ENCODE measurements around the gene MBD3. TPM values are rescaled to one million over a fixed set of nuclear protein-coding genes. Genes with fewer than 3 reads are reported as not detected.
"Not testable (repeated sequence)": the region's sequence is repeated elsewhere in the genome, so short reads cannot be mapped to it uniquely, and the experiment has no call there.

MBD3 gene
- total and polyA plus RNA-seq, 4 donors, result 12.4 to 57.6 (median 50.2) TPM

DNA sequence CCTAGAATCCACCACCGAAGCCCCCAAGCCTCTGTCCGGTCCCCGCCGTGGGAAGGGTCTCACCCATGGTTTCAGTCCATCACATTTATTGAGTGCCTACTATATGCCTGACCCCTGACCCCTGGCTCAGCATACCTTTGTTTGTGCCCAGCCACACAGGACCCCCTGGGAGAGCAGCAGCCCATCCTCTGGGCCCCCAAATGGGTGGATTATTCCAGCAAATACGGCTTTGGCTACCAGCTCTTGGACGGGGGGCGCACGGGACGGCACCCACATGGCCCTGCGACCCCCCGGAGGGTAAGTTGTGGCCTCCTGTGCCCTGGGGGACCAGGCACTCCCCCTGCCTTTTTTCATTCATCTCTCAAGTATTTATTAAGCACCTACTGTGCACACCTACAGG is 61.1 kb downstream of the MBD3 start:
- TF ChIP-seq FOXA2 (IDR thresholded peaks at IDR 0.05), result no peak
- no peak for TF ChIP-seq NR2F2 (IDR thresholded peaks at IDR 0.05)
- TF ChIP-seq FOXA1 (IDR thresholded peaks at IDR 0.05), result no peak
- TF ChIP-seq GABPA (IDR thresholded peaks at IDR 0.05 in 1 of 2, conservative IDR thresholded peaks at IDR 0.05 in 1 of 2), result no peak
- no peak for TF ChIP-seq EGR1 (IDR thresholded peaks at IDR 0.05; ENCODE audit: low read depth in 2 of 2)
- TF ChIP-seq YY1 (IDR thresholded peaks at IDR 0.05), result no peak
- no peak for DNase-seq (ENCODE audit: low spot score)
- no peaks in the 10 kb centered on the region for H3K4me1 ChIP-seq (ENCODE audit: control insufficient read depth in 4 of 4, insufficient read depth in 4 of 4, low read length in 3 of 4)
- H3K36me3 ChIP-seq (ENCODE audit: control insufficient read depth in 4 of 4, insufficient read depth in 3 of 4, low read depth in 1 of 4, low read length in 3 of 4), result no peaks in the 10 kb centered on the region
- H3K27me3 ChIP-seq (ENCODE audit: control insufficient read depth in 4 of 4, insufficient read depth in 4 of 4, low read length in 3 of 4), result peaks cover 0 to 7% (median 1%) of the 10 kb centered on the region in 4 donors
- WGBS, result 86% methylated on average over 11 of the region's 11 CpGs
- no peak overlapping the region for H3K27ac ChIP-seq (ENCODE audit: low read depth in 1 of 2, low read length in 2 of 2)
- no peak overlapping the region for H3K9ac ChIP-seq (ENCODE audit: low read depth in 1 of 2, low read length in 2 of 2)
- no peak overlapping the region for H3K4me3 ChIP-seq (ENCODE audit: low read depth in 1 of 3, low read length in 3 of 3)
- H3K9me3 ChIP-seq (ENCODE audit: control insufficient read depth in 4 of 4, low read length in 3 of 4), result no peaks in the 10 kb centered on the region

DNA sequence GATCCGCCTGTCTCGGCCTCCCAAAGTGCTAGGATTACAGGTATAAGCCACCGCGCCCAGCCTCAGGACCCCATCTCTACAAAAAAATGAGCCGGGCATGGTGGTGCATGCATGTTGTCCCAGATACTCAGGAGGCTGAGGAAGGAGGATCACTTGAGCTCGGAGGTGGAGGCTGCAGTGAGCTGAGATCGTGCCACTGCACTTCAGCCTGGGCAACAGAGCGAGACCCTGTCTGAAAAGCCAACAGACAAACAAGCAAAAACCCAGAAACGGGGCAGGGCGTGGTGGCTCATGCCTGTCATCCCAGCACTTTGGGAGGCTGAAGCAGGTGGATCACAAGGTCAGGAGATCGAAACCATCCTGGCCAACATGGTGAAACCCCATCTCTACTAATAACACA is 61.8 kb downstream of the MBD3 start:
- not testable (repeated sequence) for H3K4me1 ChIP-seq (ENCODE audit: control insufficient read depth in 4 of 4, insufficient read depth in 4 of 4, low read length in 3 of 4); H3K4me3 ChIP-seq (ENCODE audit: low read depth in 1 of 3, low read length in 3 of 3); H3K27me3 ChIP-seq (ENCODE audit: control insufficient read depth in 4 of 4, insufficient read depth in 4 of 4, low read length in 3 of 4); DNase-seq (ENCODE audit: low spot score); H3K36me3 ChIP-seq (ENCODE audit: control insufficient read depth in 4 of 4, insufficient read depth in 3 of 4, low read depth in 1 of 4, low read length in 3 of 4); H3K27ac ChIP-seq (ENCODE audit: low read depth in 1 of 2, low read length in 2 of 2); H3K9me3 ChIP-seq (ENCODE audit: control insufficient read depth in 4 of 4, low read length in 3 of 4); H3K9ac ChIP-seq (ENCODE audit: low read depth in 1 of 2, low read length in 2 of 2)
- WGBS, result 92% methylated on average over 11 of the region's 11 CpGs

DNA sequence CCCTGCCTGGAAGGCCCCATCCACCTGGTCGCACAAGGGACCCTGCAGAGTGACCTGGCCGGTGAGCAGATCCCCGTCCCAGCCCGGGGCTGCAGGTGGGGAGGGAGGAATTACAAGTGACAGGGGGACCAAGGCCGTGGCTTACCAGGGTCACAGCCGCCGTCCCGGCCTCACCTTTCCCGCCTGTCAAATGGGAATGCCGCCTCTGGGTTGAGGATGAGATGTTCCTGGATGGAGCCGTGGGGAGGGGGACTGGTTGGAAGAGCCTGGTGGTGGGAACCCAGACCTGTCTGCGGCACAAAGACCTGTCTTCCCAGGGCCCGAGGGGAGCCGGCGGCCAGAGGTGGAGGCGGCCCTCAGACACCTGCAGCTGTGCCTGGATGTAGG is 63.2 kb downstream of the MBD3 start:
- TF ChIP-seq EGR1 (IDR thresholded peaks at IDR 0.05; ENCODE audit: low read depth in 2 of 2), result no peak
- TF ChIP-seq NR2F2 (IDR thresholded peaks at IDR 0.05), result no peak
- TF ChIP-seq, protein P1, sequence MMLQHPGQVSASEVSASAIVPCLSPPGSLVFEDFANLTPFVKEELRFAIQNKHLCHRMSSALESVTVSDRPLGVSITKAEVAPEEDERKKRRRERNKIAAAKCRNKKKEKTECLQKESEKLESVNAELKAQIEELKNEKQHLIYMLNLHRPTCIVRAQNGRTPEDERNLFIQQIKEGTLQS (IDR thresholded peaks at IDR 0.05), result no peak
- no peak for TF ChIP-seq HNF4A (conservative IDR thresholded peaks at IDR 0.05)
- TF ChIP-seq FOXA2 (IDR thresholded peaks at IDR 0.05), result no peak
- TF ChIP-seq, protein P2, sequence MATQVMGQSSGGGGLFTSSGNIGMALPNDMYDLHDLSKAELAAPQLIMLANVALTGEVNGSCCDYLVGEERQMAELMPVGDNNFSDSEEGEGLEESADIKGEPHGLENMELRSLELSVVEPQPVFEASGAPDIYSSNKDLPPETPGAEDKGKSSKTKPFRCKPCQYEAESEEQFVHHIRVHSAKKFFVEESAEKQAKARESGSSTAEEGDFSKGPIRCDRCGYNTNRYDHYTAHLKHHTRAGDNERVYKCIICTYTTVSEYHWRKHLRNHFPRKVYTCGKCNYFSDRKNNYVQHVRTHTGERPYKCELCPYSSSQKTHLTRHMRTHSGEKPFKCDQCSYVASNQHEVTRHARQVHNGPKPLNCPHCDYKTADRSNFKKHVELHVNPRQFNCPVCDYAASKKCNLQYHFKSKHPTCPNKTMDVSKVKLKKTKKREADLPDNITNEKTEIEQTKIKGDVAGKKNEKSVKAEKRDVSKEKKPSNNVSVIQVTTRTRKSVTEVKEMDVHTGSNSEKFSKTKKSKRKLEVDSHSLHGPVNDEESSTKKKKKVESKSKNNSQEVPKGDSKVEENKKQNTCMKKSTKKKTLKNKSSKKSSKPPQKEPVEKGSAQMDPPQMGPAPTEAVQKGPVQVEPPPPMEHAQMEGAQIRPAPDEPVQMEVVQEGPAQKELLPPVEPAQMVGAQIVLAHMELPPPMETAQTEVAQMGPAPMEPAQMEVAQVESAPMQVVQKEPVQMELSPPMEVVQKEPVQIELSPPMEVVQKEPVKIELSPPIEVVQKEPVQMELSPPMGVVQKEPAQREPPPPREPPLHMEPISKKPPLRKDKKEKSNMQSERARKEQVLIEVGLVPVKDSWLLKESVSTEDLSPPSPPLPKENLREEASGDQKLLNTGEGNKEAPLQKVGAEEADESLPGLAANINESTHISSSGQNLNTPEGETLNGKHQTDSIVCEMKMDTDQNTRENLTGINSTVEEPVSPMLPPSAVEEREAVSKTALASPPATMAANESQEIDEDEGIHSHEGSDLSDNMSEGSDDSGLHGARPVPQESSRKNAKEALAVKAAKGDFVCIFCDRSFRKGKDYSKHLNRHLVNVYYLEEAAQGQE (IDR thresholded peaks at IDR 0.05), result no peak
- no peak for TF ChIP-seq RAD21 (IDR thresholded peaks at IDR 0.05)
- TF ChIP-seq FOXA1 (IDR thresholded peaks at IDR 0.05), result no peak
- TF ChIP-seq YY1 (IDR thresholded peaks at IDR 0.05), result no peak
- no peak for TF ChIP-seq SP1 (IDR thresholded peaks at IDR 0.05)
- TF ChIP-seq, protein P3, sequence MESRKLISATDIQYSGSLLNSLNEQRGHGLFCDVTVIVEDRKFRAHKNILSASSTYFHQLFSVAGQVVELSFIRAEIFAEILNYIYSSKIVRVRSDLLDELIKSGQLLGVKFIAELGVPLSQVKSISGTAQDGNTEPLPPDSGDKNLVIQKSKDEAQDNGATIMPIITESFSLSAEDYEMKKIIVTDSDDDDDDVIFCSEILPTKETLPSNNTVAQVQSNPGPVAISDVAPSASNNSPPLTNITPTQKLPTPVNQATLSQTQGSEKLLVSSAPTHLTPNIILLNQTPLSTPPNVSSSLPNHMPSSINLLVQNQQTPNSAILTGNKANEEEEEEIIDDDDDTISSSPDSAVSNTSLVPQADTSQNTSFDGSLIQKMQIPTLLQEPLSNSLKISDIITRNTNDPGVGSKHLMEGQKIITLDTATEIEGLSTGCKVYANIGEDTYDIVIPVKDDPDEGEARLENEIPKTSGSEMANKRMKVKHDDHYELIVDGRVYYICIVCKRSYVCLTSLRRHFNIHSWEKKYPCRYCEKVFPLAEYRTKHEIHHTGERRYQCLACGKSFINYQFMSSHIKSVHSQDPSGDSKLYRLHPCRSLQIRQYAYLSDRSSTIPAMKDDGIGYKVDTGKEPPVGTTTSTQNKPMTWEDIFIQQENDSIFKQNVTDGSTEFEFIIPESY (IDR thresholded peaks at IDR 0.05), result no peak
- TF ChIP-seq, protein P4, sequence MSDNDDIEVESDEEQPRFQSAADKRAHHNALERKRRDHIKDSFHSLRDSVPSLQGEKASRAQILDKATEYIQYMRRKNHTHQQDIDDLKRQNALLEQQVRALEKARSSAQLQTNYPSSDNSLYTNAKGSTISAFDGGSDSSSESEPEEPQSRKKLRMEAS (IDR thresholded peaks at IDR 0.05), result no peak
- TF ChIP-seq JUND (IDR thresholded peaks at IDR 0.05), result no peak
- no peak for TF ChIP-seq GABPA (IDR thresholded peaks at IDR 0.05 in 1 of 2, conservative IDR thresholded peaks at IDR 0.05 in 1 of 2)
- no peak for TF ChIP-seq RXRA (IDR thresholded peaks at IDR 0.05)
- TF ChIP-seq, protein P5, sequence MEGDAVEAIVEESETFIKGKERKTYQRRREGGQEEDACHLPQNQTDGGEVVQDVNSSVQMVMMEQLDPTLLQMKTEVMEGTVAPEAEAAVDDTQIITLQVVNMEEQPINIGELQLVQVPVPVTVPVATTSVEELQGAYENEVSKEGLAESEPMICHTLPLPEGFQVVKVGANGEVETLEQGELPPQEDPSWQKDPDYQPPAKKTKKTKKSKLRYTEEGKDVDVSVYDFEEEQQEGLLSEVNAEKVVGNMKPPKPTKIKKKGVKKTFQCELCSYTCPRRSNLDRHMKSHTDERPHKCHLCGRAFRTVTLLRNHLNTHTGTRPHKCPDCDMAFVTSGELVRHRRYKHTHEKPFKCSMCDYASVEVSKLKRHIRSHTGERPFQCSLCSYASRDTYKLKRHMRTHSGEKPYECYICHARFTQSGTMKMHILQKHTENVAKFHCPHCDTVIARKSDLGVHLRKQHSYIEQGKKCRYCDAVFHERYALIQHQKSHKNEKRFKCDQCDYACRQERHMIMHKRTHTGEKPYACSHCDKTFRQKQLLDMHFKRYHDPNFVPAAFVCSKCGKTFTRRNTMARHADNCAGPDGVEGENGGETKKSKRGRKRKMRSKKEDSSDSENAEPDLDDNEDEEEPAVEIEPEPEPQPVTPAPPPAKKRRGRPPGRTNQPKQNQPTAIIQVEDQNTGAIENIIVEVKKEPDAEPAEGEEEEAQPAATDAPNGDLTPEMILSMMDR (IDR thresholded peaks at IDR 0.05; ENCODE audit: low read depth, low read length, missing input control), result no peak
- no peak for TF ChIP-seq TAF1 (conservative IDR thresholded peaks at IDR 0.05)
- no peak for TF ChIP-seq HNF4G (IDR thresholded peaks at IDR 0.05)
- DNase-seq (ENCODE audit: low spot score), result no peak
- Histone ChIP-seq H3K9me3 (ENCODE audit: control insufficient read depth in 4 of 4, low read length in 3 of 4) (no peaks in the 10 kb centered on the region), H3K36me3 (ENCODE audit: control insufficient read depth in 4 of 4, insufficient read depth in 3 of 4, low read depth in 1 of 4, low read length in 3 of 4) (no peaks in the 10 kb centered on the region), H3K27ac (ENCODE audit: low read depth in 1 of 2, low read length in 2 of 2) (no peak overlapping the region), H3K4me3 (ENCODE audit: low read depth in 1 of 3, low read length in 3 of 3) (no peak overlapping the region), H3K27me3 (ENCODE audit: control insufficient read depth in 4 of 4, insufficient read depth in 4 of 4, low read length in 3 of 4) (peaks cover 0 to 14% (median 4%) of the 10 kb centered on the region in 4 donors), H3K4me1 (ENCODE audit: control insufficient read depth in 4 of 4, insufficient read depth in 4 of 4, low read length in 3 of 4) (no peaks in the 10 kb centered on the region), H3K9ac (ENCODE audit: low read depth in 1 of 2, low read length in 2 of 2) (no peak overlapping the region)
- WGBS, result 75% methylated on average over 16 of the region's 16 CpGs
